Measurements from ENCODE around the gene NEDD4. TPM values are rescaled to one million over a fixed set of nuclear protein-coding genes. Genes with fewer than 3 reads are reported as not detected.
"Not testable (repeated sequence)": the region's sequence is repeated elsewhere in the genome, so short reads cannot be mapped to it uniquely, and the experiment has no call there.

The NEDD4 gene
- total and polyA plus RNA-seq, 12 donors, result 2.5 to 20.5 (median 9.5) TPM

GRCh38 chr15:56031402-56031801 lies 38.0 kb upstream of the NEDD4 start:
- no peaks in the 10 kb centered on the region for H3K27me3 ChIP-seq

GRCh38 chr15:56028430-56028829 lies 35.0 kb upstream of the NEDD4 start:
- no peaks in the 10 kb centered on the region for H3K9me3 ChIP-seq (replicated peaks in 1 of 3)
- no peaks in the 10 kb centered on the region for H3K36me3 ChIP-seq (replicated peaks in 1 of 2)
- intact Hi-C loops (cut with DNase I), result no loop called here
- no peaks in the 10 kb centered on the region for H3K27me3 ChIP-seq
- TF ChIP-seq POLR2A (IDR thresholded peaks at IDR 0.05) (no peak), CTCF (IDR thresholded peaks at IDR 0.05) (no peak)
- no peak for DNase-seq
- WGBS, 4 donors, result 65 to 80% (median 70%) methylated on average over 2 of the region's 2 CpGs
- no peak overlapping the region for H3K27ac ChIP-seq
- H3K4me3 ChIP-seq, result no peak overlapping the region
- no peaks in the 10 kb centered on the region for H3K4me1 ChIP-seq (replicated peaks in 1 of 2)

More at GRCh38 chr15:56031402-56031801, 38.0 kb upstream of the NEDD4 start:
- no peak for DNase-seq
- intact Hi-C loops (cut with DNase I), result no loop called here
- 79 to 85% (median 82%) methylated on average over 4 of the region's 4 CpGs for WGBS, 4 donors
- TF ChIP-seq CTCF (IDR thresholded peaks at IDR 0.05) (no peak), POLR2A (IDR thresholded peaks at IDR 0.05) (no peak)
- Histone ChIP-seq H3K27ac (no peak overlapping the region), H3K4me3 (no peak overlapping the region), H3K9me3 (replicated peaks in 1 of 3) (no peaks in the 10 kb centered on the region), H3K36me3 (replicated peaks in 1 of 2) (no peaks in the 10 kb centered on the region), H3K4me1 (replicated peaks in 1 of 2) (no peaks in the 10 kb centered on the region)

- intact Hi-C loops (cut with DNase I), result not testable (repeated sequence)
Measured at GRCh38 chr15:56023160-56023559, 29.7 kb upstream of the NEDD4 start.

GRCh38 chr15:56019819-56020486 lies 26.5 kb upstream of the NEDD4 start:
- Histone ChIP-seq H3K27me3 (no peaks in the 10 kb centered on the region), H3K4me3 (no peak overlapping the region), H3K36me3 (replicated peaks in 1 of 2) (no peaks in the 10 kb centered on the region), H3K4me1 (replicated peaks in 1 of 2) (no peaks in the 10 kb centered on the region), H3K27ac (no peak overlapping the region), H3K9me3 (replicated peaks in 1 of 3) (no peaks in the 10 kb centered on the region)
- intact Hi-C loops (cut with DNase I), result no loop called here
- 87 to 92% (median 90%) methylated on average over 10 of the region's 10 CpGs for WGBS, 4 donors
- no peak for TF ChIP-seq CTCF (IDR thresholded peaks at IDR 0.05)
- TF ChIP-seq POLR2A (IDR thresholded peaks at IDR 0.05), result no peak
- no peak for DNase-seq

More at GRCh38 chr15:56023160-56023559, 29.7 kb upstream of the NEDD4 start:
- not testable (repeated sequence) for H3K27ac ChIP-seq; H3K27me3 ChIP-seq; H3K36me3 ChIP-seq (replicated peaks in 1 of 2); DNase-seq; H3K4me3 ChIP-seq; H3K9me3 ChIP-seq (replicated peaks in 1 of 3); H3K4me1 ChIP-seq (replicated peaks in 1 of 2)
- 85 to 93% (median 90%) methylated on average over 7 of the region's 7 CpGs for WGBS, 4 donors
